GDM1 (cell line): Measurements from ENCODE around the gene ERC1.

Experiments used
- DNase-seq: peaks from one replicate; lab custom pipeline; 2025; lab: John Stamatoyannopoulos, UW

The ERC1 gene

DNA sequence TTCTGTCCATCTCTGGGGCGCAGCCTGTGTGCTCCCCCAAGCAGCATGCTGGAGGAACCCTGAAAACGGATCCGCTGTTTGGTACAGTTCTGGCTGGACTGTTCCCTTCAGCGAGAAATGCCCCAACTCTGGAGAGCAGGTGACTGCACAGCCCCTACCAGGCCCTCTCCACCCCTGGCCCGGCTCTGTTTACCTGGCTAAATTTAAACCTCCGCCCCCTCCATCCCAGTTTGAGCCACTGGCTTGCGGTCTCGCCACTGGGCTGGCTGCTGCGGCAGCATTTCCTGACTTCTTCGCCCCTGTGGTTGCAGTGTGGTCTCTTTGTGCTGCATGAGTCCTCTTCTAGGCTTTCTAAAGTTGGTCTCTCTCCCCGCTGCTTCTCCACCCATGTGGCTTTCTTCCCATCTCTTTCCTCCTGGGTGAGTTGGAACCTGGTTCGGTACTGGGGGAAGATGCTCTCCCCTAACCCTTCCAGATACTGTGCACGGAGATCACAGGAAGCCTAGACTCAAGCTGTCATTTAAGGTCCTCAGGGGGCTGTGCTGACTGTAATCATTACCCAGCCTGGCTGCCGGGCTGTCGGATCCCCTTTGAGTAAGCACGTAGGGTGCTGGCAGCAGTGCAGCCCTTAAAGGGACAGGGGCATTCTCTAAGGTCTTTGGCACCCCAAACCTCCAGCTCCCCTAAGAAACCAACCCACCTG lies 542.7 kb downstream of the ERC1 start:
- peak; percentile 66 for DNase-seq

DNA sequence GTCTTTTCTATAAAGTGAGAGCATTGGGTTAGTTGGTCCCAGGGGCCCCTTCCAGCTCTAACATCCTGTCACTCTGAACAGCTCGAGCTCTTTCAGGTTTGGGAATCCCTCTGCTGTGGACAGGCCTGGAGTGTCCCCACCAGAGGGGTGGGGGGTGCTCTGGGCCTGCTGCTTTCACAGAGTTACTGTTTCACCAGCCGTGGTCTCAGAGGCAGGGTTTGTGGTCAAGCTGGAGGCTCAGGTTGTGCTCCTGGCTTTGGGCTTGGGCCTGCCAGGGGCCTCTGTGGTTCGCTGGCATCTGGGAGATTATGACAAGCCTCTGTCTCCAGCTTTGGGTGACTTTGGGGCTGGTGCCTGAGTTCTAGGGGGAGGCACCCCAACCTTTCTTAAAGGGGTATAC lies 543.7 kb downstream of the ERC1 start:
- DNase-seq: no peak

DNA sequence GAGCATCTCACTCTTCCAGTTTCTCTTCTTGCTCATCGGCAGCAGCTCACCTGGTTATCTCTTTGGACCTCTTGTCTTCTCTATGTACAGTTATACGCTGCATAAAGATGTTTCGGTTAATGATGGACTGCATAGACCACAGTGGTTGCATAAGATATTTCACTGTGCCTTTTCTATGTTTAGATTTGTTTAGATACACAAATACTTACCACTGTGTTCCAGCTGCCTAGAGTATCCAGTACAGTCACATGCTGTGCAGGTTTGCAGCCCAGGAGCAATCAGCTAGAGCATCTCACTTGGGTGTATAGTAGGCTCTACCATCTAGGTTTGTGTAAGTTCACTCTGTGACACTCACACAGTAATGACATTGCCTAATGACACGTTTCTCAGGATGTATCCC lies 545.8 kb downstream of the ERC1 start:
- no peak for DNase-seq

DNA sequence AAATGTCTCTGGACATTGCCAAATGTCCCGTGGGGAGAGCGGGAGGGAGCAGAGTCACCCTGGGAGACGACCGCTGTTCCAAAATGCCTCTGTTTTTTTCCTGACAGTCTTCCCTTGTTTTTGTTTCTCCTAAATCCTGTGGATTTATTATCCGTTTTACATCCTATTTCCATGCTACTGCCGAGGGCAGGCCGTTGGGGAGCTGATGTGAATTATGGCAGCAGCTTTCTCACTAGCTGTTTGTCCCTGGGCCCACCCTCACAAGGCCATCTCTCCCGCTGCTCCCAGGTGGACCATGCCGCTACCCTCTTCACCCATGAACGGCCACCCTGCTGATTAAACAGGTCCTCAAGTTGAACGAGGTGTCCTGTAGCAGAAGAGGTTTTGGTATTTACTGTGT lies 548.1 kb downstream of the ERC1 start:
- DNase-seq: no peak

DNA sequence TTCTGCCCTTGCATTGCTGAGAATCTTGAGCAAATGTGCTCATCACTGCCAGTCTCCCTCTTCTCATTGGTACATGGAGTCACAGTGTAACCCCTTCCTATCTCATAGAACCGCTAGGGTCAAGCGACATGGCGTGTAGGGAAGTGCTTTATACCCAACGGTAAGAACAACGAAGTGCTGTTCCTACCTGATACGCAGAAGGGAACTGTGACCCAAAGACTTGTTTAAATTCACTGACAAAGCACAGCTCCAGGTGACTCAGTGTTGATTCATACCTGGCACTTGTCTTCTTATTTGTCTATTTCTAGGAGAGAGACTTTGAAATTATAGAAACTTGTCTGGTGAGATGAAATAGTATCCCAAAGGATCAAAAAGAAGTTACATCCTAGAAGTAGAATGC lies 549.7 kb downstream of the ERC1 start:
- DNase-seq: no peak

DNA sequence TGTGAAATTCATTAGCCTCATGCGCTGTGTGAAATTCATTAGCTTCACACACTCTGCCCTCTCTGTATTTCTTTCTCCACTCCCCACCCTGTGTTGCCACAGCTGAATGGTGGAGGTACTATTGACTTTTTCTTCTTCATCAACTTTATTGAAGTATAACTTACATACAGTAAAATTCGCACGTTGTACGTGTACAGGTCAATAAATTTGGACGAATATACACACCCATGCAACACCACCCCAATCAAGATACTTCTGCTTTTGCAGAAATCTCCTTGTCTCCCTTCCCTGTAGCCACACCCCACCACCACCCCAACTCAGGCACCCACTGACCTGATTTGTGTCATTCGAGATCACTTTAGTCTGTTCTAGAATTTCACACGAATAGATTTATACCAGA lies 551.6 kb downstream of the ERC1 start:
- DNase-seq: no peak

DNA sequence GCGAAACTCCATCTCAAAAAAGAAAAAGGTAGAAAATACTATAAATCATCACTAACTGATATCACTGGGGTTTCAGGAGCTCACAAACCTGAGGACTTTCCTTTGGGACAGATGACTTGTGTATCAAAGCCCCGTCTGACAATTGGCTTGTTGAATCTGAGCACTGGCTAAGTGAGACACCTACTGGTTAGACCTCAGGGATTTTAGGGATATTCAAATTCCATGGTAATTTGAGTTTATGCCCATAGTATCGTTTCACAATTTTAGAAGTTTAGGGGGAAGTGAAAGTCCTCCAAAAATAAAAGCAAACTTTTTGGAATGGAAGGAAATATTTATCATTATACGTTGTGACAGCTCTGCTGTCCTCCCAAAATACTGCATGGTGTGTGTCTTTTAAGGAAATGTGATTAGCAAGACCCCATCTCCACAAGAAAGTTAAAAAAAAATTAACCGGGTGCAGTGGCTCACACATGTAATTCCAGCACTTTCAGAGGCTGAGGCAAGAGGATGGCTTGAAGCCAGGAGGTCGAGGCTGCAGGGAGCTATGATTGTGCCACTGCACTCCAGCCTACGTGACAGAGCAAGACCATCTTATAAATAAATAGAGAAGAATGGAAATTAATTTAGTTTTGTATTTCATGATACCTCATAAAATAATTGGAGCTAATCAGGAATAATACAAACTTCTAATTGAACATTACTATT lies 554.1 kb downstream of the ERC1 start:
- no peak for DNase-seq
